K562 (cell line): ENCODE results near the gene SLC25A21. TPM values are rescaled to one million over a fixed set of nuclear protein-coding genes. Genes with fewer than 3 reads are reported as not detected.

Source experiments
- COPS2 ChIP-seq: fragments of 450-650 bp; conservative IDR thresholded peaks from 2 replicates; pipeline ENCODE4 v1.6.1; 2016; ENCODE audit warnings: mild to moderate bottlenecking, moderate library complexity
- EZH2 ChIP-seq: IDR thresholded peaks from 2 replicates; pipeline ENCODE4 v1.6.1; 2012; ENCODE audit warnings: low read depth, mild to moderate bottlenecking, inconsistent platforms, low read length, borderline replicate concordance
- FOXO4 ChIP-seq: fragments of 450-650 bp; formaldehyde crosslinking; IDR thresholded peaks from 2 replicates; pipeline ENCODE4 v1.4.0; 2020; ENCODE audit warnings: mild to moderate bottlenecking, moderate library complexity
- GTF2A2 ChIP-seq: IDR thresholded peaks from 2 replicates; pipeline ENCODE4 v1.6.1; 2016; ENCODE audit warnings: mild to moderate bottlenecking, missing genetic modification characterization, missing compliant biosample characterization
- HDAC3 ChIP-seq: fragments of 450-650 bp; IDR thresholded peaks from 2 replicates; pipeline ENCODE4 v1.6.1; 2018; ENCODE audit warnings: borderline replicate concordance, mild to moderate bottlenecking, moderate library complexity; ENCODE audit not compliant: partially characterized antibody
- PYGO2 ChIP-seq: fragments of 450-650 bp; IDR thresholded peaks from 2 replicates; pipeline ENCODE4 v1.6.1; 2016; ENCODE audit warnings: mild to moderate bottlenecking, missing genetic modification characterization, moderate library complexity, missing compliant biosample characterization
- SMARCB1 ChIP-seq: IDR thresholded peaks from 2 replicates; pipeline ENCODE4 v1.6.1; 2011; ENCODE audit warnings: improper control_type of control experiment, low read depth; ENCODE audit not compliant: insufficient read length
- SMC3 ChIP-seq: conservative IDR thresholded peaks from 2 replicates; pipeline ENCODE4 v1.6.1; 2011; ENCODE audit warnings: low read depth, low read length, improper control_type of control experiment; ENCODE audit not compliant: insufficient read depth
- TCF15 ChIP-seq: fragments of 250-450 bp; sonication (Bioruptor Pico); IDR thresholded peaks from 2 replicates; pipeline ENCODE4 v1.8.0; 2022; ENCODE audit warnings: moderate library complexity, mild to moderate bottlenecking, inconsistent platforms
- ZBTB17 ChIP-seq: fragments of 450-650 bp; formaldehyde crosslinking; IDR thresholded peaks from 2 replicates; pipeline ENCODE4 v1.4.0; 2020; ENCODE audit warnings: mild to moderate bottlenecking
- ZNF766 ChIP-seq: fragments of 200-800 bp; sonication (Bioruptor generic); conservative IDR thresholded peaks from 2 replicates; pipeline ENCODE4 v1.6.1; 2016; ENCODE audit warnings: missing genetic modification characterization, missing compliant biosample characterization
- polyA plus RNA-seq, 8 experiments: library from polyadenylated mRNA; depleted of rRNA in 4 of 8; stranded (reverse) in 5 of 8; unstranded in 3 of 8; fragments of >200 nt; fragmentation: Nextera tagmentation in 2 of 8; fragmentation: Illumina TruSeq in 1 of 8; extraction: Ambion mirVana in 2 of 8; extraction: Trizol in 1 of 8; gene quantifications; 2 replicates each; pipeline versions ENCODE4 v1.2.1 to v1.2.3, GENCODE V29; 2011 to 2014; ENCODE audit warnings: inconsistent platforms in 1 of 8, missing spikeins in 1 of 8
- total RNA-seq, 7 experiments: library from RNA; depleted of rRNA in 6 of 7; stranded (reverse); fragments of >200 nt in 6 of 7; fragmentation: Illumina TruSeq in 2 of 7; extraction: Trizol in 2 of 7; gene quantifications; 2 replicates each; pipeline versions ENCODE4 v1.2.1 to v1.2.3, GENCODE V29; 2011 to 2021; ENCODE audit warnings: low replicate concordance in 1 of 7
- TF ChIP-seq, protein P1 (sequence below): fragments of 250-450 bp; sonication (Bioruptor Pico); IDR thresholded peaks from 2 replicates; pipeline ENCODE4 v1.9.0; 2021; ENCODE audit warnings: mild to moderate bottlenecking
- TF ChIP-seq, protein P2 (sequence below): fragments of 250-450 bp; sonication (Bioruptor Pico); IDR thresholded peaks from 2 replicates; pipeline ENCODE4 v1.6.1; 2021; ENCODE audit warnings: mild to moderate bottlenecking
- TF ChIP-seq, protein P3 (sequence below): sonication (generic); formaldehyde crosslinking; IDR thresholded peaks from 2 replicates; pipeline ENCODE4 v1.8.0; 2022; ENCODE audit warnings: missing genetic modification reagents, mild to moderate bottlenecking, borderline replicate concordance

Gene SLC25A21
- total and polyA plus RNA-seq, 9 of the 15 experiments (the other 6 are each of a cell fraction or from before 2014, with no cell fraction given): 15.2 to 46.7 (median 28.7) TPM

DNA sequence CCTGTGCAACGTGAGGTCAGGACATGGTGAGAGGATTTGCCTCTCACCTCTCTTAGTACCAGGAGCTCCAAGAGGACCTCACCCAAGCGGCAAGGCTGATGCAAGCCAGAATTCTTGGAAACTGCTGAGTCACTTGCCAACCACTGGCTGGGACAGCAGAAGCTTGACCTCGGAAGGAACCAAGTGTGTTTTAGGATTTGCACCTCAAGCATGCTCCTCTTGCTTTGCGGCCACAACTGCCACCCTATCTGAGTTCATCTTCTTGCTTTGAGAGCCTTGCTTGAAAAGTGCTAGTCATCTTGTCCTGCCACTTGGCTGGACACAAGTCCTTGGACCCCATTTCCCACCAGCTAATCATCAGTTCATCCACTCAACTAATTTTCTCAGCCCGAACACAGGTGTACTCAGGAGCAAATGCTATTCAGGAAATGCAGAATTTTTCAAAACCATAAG, 195.8 kb downstream of the SLC25A21 start (continued):
- no peak for TF ChIP-seq SMC3
- no peak for TF ChIP-seq EZH2
- TF ChIP-seq, protein P1, sequence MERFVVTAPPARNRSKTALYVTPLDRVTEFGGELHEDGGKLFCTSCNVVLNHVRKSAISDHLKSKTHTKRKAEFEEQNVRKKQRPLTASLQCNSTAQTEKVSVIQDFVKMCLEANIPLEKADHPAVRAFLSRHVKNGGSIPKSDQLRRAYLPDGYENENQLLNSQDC: no peak
- no peak for TF ChIP-seq SMARCB1
- TF ChIP-seq PYGO2 (tag): no peak
- TF ChIP-seq FOXO4: no peak
- no peak for TF ChIP-seq COPS2
- TF ChIP-seq ZNF766 (CRISPR knock-in tag): 0 out of 2 replicates have a peak, but pooled peaks have one; percentile 22
- TF ChIP-seq HDAC3: no peak
- TF ChIP-seq, protein P2, sequence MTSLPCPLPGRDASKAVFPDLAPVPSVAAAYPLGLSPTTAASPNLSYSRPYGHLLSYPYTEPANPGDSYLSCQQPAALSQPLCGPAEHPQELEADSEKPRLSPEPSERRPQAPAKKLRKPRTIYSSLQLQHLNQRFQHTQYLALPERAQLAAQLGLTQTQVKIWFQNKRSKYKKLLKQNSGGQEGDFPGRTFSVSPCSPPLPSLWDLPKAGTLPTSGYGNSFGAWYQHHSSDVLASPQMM (CRISPR knock-in tag): no peak
- no peak for TF ChIP-seq GTF2A2 (tag)
- TF ChIP-seq TCF15 (CRISPR knock-in tag): no peak
- no peak for TF ChIP-seq ZBTB17 (CRISPR knock-in tag)
- TF ChIP-seq, protein P3, sequence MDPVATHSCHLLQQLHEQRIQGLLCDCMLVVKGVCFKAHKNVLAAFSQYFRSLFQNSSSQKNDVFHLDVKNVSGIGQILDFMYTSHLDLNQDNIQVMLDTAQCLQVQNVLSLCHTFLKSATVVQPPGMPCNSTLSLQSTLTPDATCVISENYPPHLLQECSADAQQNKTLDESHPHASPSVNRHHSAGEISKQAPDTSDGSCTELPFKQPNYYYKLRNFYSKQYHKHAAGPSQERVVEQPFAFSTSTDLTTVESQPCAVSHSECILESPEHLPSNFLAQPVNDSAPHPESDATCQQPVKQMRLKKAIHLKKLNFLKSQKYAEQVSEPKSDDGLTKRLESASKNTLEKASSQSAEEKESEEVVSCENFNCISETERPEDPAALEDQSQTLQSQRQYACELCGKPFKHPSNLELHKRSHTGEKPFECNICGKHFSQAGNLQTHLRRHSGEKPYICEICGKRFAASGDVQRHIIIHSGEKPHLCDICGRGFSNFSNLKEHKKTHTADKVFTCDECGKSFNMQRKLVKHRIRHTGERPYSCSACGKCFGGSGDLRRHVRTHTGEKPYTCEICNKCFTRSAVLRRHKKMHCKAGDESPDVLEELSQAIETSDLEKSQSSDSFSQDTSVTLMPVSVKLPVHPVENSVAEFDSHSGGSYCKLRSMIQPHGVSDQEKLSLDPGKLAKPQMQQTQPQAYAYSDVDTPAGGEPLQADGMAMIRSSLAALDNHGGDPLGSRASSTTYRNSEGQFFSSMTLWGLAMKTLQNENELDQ (CRISPR knock-in tag): no peak
